ENCODE measurements around the gene TEAD3.
"Not testable (repeated sequence)": the region's sequence is repeated elsewhere in the genome, so short reads cannot be mapped to it uniquely, and the experiment has no call there.

TEAD3 gene

DNA sequence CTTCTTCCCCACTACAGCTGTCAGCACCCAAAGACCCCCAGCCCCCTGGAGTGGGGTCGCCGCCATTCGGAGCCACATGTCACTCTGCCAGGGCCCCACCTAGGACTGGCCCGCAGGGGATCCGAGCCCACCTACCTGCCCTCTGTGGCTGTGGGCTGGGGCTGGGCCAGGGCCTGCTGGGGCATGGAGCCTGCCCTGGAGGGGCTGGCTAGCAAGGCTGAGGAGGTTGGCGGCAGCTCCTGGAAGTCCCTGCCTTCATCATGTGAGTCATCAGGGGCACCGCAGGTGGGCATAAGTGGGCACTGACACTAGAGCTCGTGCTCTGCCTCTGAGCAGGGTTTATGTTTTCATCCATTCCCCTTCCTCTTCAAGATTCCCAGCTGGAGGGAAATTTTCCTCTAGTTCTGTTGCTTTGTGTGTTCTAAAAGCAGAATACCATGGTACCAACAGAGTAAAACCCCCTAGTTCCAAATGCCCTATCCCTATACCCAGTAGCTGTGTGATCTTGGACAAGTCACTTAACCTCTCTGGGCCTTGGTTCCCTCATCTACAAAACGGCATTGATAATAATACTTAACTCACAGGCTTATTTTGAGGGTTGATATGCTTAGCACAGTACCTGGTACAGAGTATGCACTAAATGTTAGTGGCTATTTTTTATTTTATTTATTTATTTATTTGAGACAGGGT, 53.4 kb downstream of the TEAD3 start:
- Histone ChIP-seq H3K27ac (ENCODE audit: low read depth, low read length) (no peak overlapping the region), H3K27me3 (ENCODE audit: insufficient read depth, low read length) (no peaks in the 10 kb centered on the region), H3K36me3 (ENCODE audit: insufficient read depth, low read length) (no peaks in the 10 kb centered on the region), H3K4me1 (ENCODE audit: insufficient read depth, low read length) (no peaks in the 10 kb centered on the region), H3K9ac (ENCODE audit: low read depth, low read length) (no peak overlapping the region), H3K4me3 (ENCODE audit: low read length) (no peak overlapping the region), H3K9me3 (ENCODE audit: insufficient read depth, low read depth, low read length) (no peaks in the 10 kb centered on the region)
- WGBS, result 86% methylated on average over 8 of the region's 9 CpGs

DNA sequence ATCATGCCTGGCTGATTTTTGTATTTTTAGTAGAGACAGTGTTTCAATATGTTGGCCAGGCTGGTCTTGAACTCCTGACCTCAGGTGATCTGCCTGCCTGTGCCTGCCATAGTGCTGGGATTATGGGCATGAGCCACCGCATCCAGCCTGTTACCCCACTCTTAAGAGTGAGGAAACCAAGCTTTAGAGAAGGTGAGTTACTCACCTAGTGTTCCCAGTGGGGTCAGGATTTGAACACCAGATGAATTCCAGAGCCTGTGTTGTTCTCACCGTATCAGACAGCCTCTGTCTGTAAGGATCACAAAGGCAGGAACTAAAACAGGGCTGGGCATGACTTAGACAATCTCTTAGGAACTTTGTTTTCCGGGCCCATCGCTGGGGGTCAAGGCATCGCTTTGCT, 54.2 kb downstream of the TEAD3 start:
- no peaks in the 10 kb centered on the region for H3K27me3 ChIP-seq (ENCODE audit: insufficient read depth, low read length)
- 93% methylated on average over 5 of the region's 5 CpGs for WGBS
- H3K4me3 ChIP-seq (ENCODE audit: low read length), result no peak overlapping the region
- no peaks in the 10 kb centered on the region for H3K36me3 ChIP-seq (ENCODE audit: insufficient read depth, low read length)
- H3K4me1 ChIP-seq (ENCODE audit: insufficient read depth, low read length), result no peaks in the 10 kb centered on the region
- no peak overlapping the region for H3K9ac ChIP-seq (ENCODE audit: low read depth, low read length)
- H3K27ac ChIP-seq (ENCODE audit: low read depth, low read length), result no peak overlapping the region
- no peaks in the 10 kb centered on the region for H3K9me3 ChIP-seq (ENCODE audit: insufficient read depth, low read depth, low read length)

DNA sequence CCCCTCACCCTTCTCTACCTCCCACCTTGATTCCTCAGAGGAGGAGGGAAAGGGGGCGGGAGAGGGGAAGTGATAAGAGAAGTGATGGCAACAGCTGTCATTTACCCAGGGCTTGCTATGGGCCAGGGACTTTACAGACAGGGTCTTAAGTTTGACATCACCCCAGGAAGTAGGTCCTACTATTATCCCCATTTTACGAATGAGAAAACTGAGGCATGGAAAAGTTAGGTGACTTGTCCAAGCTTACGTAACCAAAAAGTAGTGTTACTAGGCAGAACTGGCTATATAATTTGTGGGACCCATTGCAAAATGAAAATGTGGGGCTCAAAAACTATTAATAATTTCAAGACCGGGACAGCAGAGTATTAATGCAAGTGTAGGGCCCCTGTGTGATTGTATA, 55.2 kb downstream of the TEAD3 start:
- Histone ChIP-seq H3K9me3 (ENCODE audit: insufficient read depth, low read depth, low read length) (no peaks in the 10 kb centered on the region), H3K4me3 (ENCODE audit: low read length) (no peak overlapping the region), H3K27me3 (ENCODE audit: insufficient read depth, low read length) (no peaks in the 10 kb centered on the region), H3K9ac (ENCODE audit: low read depth, low read length) (no peak overlapping the region), H3K27ac (ENCODE audit: low read depth, low read length) (no peak overlapping the region), H3K4me1 (ENCODE audit: insufficient read depth, low read length) (no peaks in the 10 kb centered on the region), H3K36me3 (ENCODE audit: insufficient read depth, low read length) (no peaks in the 10 kb centered on the region)
- WGBS, result 99% methylated on average over 4 of the region's 4 CpGs

DNA sequence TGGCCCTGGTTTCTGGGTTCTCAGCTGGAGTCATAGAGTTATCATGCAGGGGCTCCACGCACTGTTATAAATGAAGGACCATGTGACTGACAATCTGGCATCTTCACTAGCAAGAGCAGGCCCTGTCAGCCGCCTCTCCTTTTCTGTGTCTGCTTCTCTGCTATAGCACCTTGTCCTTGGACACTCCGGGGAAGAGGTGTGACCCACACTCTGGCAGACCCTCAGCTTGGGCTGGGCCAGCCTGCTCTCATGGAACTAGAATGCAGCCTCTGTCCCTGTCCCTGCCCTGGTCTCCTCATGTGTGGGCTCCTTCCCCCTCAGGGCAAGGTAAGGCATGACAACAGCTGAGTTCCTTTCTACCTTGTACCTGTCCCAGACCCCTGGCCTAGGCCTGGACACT, 55.7 kb downstream of the TEAD3 start:
- H3K9me3 ChIP-seq (ENCODE audit: insufficient read depth, low read depth, low read length), result no peaks in the 10 kb centered on the region
- H3K36me3 ChIP-seq (ENCODE audit: insufficient read depth, low read length), result no peaks in the 10 kb centered on the region
- 78% methylated on average over 3 of the region's 3 CpGs for WGBS
- no peaks in the 10 kb centered on the region for H3K27me3 ChIP-seq (ENCODE audit: insufficient read depth, low read length)
- no peak overlapping the region for H3K9ac ChIP-seq (ENCODE audit: low read depth, low read length)
- H3K27ac ChIP-seq (ENCODE audit: low read depth, low read length), result no peak overlapping the region
- H3K4me3 ChIP-seq (ENCODE audit: low read length), result no peak overlapping the region
- no peaks in the 10 kb centered on the region for H3K4me1 ChIP-seq (ENCODE audit: insufficient read depth, low read length)

DNA sequence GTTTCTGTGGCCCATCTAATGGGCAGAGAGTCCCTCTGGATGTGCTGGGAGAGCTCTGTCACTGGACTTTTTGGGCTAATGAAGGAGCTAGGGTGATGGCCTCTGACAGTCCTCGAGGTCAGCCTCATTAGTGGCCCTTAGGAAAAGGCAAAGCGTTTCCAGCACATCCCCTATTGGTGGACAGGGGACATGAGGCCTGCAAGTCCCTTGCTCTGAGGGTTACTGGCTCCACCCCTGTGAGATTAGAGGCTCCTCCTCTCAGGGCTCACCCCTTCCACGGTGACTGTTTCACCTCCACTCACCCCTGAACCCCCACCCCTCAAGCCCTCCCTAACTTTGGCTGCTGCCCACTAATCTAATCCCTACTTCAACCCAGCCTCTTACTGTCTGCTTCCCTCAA, 57.6 kb downstream of the TEAD3 start:
- H3K4me3 ChIP-seq (ENCODE audit: low read length), result no peak overlapping the region
- H3K27ac ChIP-seq (ENCODE audit: low read depth, low read length), result no peak overlapping the region
- H3K4me1 ChIP-seq (ENCODE audit: insufficient read depth, low read length), result no peaks in the 10 kb centered on the region
- H3K9ac ChIP-seq (ENCODE audit: low read depth, low read length), result no peak overlapping the region
- WGBS, result 43% methylated on average over 3 of the region's 3 CpGs
- no peaks in the 10 kb centered on the region for H3K27me3 ChIP-seq (ENCODE audit: insufficient read depth, low read length)
- no peaks in the 10 kb centered on the region for H3K36me3 ChIP-seq (ENCODE audit: insufficient read depth, low read length)
- no peaks in the 10 kb centered on the region for H3K9me3 ChIP-seq (ENCODE audit: insufficient read depth, low read depth, low read length)

DNA sequence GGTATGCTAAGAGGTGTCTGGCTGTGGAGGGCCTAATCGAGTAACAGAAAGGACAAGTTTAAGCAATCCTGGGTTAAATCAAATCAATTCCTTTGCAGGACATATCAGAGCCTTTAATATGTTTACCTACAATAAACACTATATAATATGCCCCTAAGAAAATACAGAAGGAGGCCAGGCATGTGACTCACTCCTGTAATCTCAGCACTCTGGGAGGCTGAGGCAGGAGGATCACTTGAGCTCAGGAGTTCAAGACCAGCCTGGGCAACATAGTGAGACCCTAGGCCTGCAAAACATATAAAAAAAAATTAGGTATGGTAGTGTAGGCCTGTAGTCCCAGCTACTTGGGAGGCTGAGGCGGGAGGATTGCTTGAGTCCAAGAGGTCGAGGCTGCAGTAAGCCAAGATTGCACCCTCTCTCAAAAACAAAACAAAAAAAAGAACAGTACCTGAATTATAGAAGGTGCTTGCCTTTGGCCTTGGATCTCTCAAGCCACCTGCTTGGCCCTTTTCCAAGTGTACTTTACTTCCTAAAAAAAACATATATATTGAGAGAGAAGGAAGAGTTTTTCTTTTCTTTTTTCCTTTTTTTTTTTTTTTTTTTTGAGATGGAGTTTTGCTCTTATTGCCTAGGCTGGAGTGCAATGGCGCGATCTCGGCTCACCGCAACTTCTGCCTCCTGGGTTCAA, 58.4 kb downstream of the TEAD3 start:
- not testable (repeated sequence) for H3K4me1 ChIP-seq (ENCODE audit: insufficient read depth, low read length); H3K9me3 ChIP-seq (ENCODE audit: insufficient read depth, low read depth, low read length); H3K27ac ChIP-seq (ENCODE audit: low read depth, low read length); H3K36me3 ChIP-seq (ENCODE audit: insufficient read depth, low read length); H3K4me3 ChIP-seq (ENCODE audit: low read length); H3K27me3 ChIP-seq (ENCODE audit: insufficient read depth, low read length); H3K9ac ChIP-seq (ENCODE audit: low read depth, low read length)
- 94% methylated on average over 7 of the region's 7 CpGs for whole genome bisulfite sequencing

DNA sequence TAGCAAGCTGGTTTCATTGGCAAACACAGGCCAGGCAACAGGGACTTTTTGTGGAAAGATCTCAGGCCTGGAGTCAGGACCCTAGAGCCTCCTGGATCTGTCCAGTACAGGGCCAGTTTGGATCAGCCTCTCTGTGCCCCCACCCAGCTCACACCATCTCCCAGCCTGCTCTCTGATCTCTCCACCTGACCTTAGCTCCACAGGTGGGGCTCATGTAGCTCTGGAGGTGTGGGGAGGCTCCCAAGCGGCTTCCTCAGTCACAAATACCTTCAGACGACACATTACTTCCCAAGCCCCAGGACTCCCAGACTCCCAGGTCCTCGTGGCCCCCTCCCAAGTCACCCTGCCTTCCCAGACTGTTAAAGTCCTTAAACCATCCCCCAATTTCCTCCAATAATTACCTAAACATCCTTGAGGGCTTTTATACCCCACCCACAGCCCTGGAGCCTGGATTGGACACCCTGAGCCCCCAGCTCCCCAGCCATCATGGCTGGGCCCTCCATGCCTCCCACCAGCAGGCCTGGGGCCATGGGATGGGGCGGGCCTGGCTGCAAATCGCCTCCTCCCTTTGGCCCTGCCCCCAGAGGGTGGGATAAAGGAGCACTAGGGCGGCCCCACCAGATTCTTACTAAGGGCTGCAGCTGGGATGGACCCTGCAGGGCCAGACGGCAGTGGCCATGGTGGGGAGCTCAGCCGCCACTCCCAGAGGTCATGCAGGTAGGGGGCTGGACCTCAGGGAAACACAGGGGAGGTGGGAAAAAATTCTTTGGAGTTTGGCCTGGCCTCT, 60.6 kb downstream of the TEAD3 start:
- no peaks in the 10 kb centered on the region for H3K9me3 ChIP-seq (ENCODE audit: insufficient read depth, low read depth, low read length)
- no peaks in the 10 kb centered on the region for H3K27me3 ChIP-seq (ENCODE audit: insufficient read depth, low read length)
- no peak overlapping the region for H3K9ac ChIP-seq (ENCODE audit: low read depth, low read length)
- no peak overlapping the region for H3K4me3 ChIP-seq (ENCODE audit: low read length)
- H3K4me1 ChIP-seq (ENCODE audit: insufficient read depth, low read length), result no peaks in the 10 kb centered on the region
- H3K27ac ChIP-seq (ENCODE audit: low read depth, low read length), result no peak overlapping the region
- no peaks in the 10 kb centered on the region for H3K36me3 ChIP-seq (ENCODE audit: insufficient read depth, low read length)
- 73% methylated on average over 8 of the region's 8 CpGs for WGBS

DNA sequence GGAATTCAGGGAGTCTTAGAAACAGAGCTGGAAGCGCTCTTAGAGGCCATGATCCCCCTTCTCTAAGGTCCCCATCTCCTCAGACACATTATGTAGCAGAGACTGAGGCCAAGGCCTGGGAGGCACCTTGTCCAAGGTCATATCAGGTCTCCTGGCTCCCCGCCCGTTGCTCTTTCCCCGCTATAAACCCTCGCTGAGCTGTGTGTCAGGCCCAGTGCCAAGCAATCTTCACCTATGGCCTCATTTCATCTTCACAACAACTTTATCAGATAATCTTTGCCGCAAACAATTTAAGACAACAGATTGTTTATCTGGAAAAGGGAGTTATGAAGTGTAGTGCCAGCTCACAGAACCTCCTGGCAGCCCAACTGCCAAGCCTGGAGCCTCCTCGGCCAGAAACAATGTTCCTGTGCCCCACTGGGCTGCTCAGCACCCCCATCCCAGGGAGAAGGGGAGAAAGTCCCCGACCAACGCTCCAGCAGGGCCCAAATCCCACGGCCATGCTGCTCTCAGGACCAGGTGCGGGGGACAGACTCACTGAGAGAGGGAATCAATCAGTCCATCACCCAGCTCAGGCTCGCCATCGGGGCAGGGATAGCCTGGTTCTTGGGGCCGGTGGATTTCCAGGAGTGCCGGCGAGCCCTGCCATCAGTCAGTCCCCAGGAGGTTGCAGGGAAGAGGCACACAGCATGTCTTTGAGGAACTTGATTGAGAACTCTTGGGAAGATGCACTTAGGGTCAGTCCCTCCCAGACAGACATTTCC, 61.6 kb downstream of the TEAD3 start:
- no peaks in the 10 kb centered on the region for H3K4me1 ChIP-seq (ENCODE audit: insufficient read depth, low read length)
- H3K9ac ChIP-seq (ENCODE audit: low read depth, low read length), result no peak overlapping the region
- no peaks in the 10 kb centered on the region for H3K27me3 ChIP-seq (ENCODE audit: insufficient read depth, low read length)
- 87% methylated on average over 16 of the region's 16 CpGs for WGBS
- H3K27ac ChIP-seq (ENCODE audit: low read depth, low read length), result no peak overlapping the region
- H3K36me3 ChIP-seq (ENCODE audit: insufficient read depth, low read length), result no peaks in the 10 kb centered on the region
- H3K4me3 ChIP-seq (ENCODE audit: low read length), result no peak overlapping the region
- H3K9me3 ChIP-seq (ENCODE audit: insufficient read depth, low read depth, low read length), result peaks cover 1% of the 10 kb centered on the region; the same call in 1 of the 2 replicates

DNA sequence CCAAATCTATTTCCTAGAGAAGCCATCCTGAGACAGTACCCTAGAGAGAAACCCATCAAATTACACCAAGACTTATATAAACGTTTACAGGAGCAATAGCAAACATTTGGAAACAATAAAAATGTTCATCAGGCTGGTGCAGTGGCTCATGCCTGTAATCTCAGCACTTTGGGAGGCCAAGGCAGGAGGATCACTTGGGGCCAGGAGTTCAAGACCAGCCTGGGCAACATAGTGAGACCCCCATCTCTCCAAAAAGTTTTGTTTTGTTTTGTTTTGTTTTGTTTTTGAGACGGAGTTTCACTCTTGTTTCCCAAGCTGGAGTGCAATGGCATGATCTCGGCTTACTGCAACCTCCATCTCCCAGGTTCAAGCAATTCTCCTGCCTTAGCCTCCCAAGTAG, 64.2 kb downstream of the TEAD3 start:
- H3K4me1 ChIP-seq (ENCODE audit: insufficient read depth, low read length); H3K4me3 ChIP-seq (ENCODE audit: low read length); H3K27ac ChIP-seq (ENCODE audit: low read depth, low read length); H3K36me3 ChIP-seq (ENCODE audit: insufficient read depth, low read length); H3K9ac ChIP-seq (ENCODE audit: low read depth, low read length); H3K27me3 ChIP-seq (ENCODE audit: insufficient read depth, low read length): not testable (repeated sequence)
- whole genome bisulfite sequencing, result 87% methylated on average over 3 of the region's 3 CpGs
- peaks cover 15% of the 10 kb centered on the region; the same call in 1 of the 2 replicates for H3K9me3 ChIP-seq (ENCODE audit: insufficient read depth, low read depth, low read length)

DNA sequence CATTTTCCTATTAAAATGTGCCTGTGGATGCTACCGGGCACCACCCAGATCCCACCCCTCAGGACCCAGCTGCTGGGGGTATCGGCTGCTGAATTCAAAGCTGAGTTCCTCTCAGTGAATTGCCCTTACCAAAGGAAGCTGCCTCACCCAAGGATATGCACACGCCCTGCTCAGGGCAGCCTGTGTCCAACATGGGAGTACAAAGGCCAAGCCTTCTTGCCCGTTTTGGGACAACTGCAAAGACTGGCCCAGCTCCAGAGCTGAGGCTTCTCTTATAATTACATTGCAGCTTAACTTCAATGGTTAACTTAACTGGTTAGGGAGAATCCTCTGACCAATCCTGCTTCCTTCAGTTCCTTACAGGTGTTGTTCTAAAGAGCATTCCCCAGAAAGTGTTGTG, 64.6 kb downstream of the TEAD3 start:
- no peak overlapping the region for H3K4me3 ChIP-seq (ENCODE audit: low read length)
- H3K27ac ChIP-seq (ENCODE audit: low read depth, low read length), result no peak overlapping the region
- no peaks in the 10 kb centered on the region for H3K36me3 ChIP-seq (ENCODE audit: insufficient read depth, low read length)
- H3K9ac ChIP-seq (ENCODE audit: low read depth, low read length), result no peak overlapping the region
- H3K9me3 ChIP-seq (ENCODE audit: insufficient read depth, low read depth, low read length), result peaks cover 15% of the 10 kb centered on the region; the same call in 1 of the 2 replicates
- H3K27me3 ChIP-seq (ENCODE audit: insufficient read depth, low read length), result no peaks in the 10 kb centered on the region
- WGBS, result 93% methylated on average over 4 of the region's 4 CpGs
- peaks cover 5% of the 10 kb centered on the region; the same call in 1 of the 2 replicates for H3K4me1 ChIP-seq (ENCODE audit: insufficient read depth, low read length)

DNA sequence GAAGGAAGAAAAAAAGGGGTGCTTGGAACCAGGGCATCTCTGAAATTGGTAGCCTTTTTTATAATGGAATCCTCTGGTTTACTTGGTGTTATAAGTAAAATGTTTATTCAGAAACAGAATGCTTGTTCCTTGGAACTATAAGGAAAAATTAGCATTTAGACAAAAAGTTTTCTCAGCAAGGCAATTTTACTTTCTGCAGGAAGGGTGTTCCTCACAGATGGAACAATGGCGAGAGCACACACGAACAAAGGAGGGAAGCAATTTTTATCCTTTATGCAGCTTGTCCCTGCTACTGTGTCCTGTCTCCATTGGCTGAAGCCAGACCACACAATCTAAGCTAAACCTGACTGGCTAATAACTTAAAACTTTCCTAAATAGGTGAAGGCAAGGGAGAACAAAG, 67.4 kb downstream of the TEAD3 start:
- Histone ChIP-seq H3K36me3 (ENCODE audit: insufficient read depth, low read length) (0 out of 2 replicates have a peak, but pooled peaks cover 3% of the 10 kb centered on the region), H3K27ac (ENCODE audit: low read depth, low read length) (no peak overlapping the region), H3K4me3 (ENCODE audit: low read length) (no peak overlapping the region), H3K9me3 (ENCODE audit: insufficient read depth, low read depth, low read length) (peaks cover 15% of the 10 kb centered on the region; the same call in 1 of the 2 replicates), H3K9ac (ENCODE audit: low read depth, low read length) (no peak overlapping the region), H3K27me3 (ENCODE audit: insufficient read depth, low read length) (no peaks in the 10 kb centered on the region), H3K4me1 (ENCODE audit: insufficient read depth, low read length) (peaks cover 5% of the 10 kb centered on the region; the same call in 1 of the 2 replicates)
- 94% methylated on average over 2 of the region's 2 CpGs for WGBS

All from HUES64 (cell line).